HAP-1 (cell line): Measurements from ENCODE around the gene INCENP.

Experiments
- DNase-seq, 2 experiments: peaks; one replicate each; pipeline ENCODE4 v3.0.0-alpha.2; 2016 to 2020; ENCODE audit warnings: low spot score in 2 of 2
- H3K27me3 ChIP-seq: fragments of 250-450 bp; sonication (Bioruptor Pico); 2 replicates; pipeline ENCODE4 v1.5.1; 2020; ENCODE audit warnings: low read depth, mild to moderate bottlenecking, moderate library complexity
- H3K36me3 ChIP-seq: fragments of 250-450 bp; sonication (Bioruptor Pico); replicated peaks from 2 replicates; pipeline ENCODE4 v1.5.1; 2020; ENCODE audit warnings: mild to moderate bottlenecking
- H3K4me1 ChIP-seq: fragments of 250-450 bp; sonication (Bioruptor Pico); 2 replicates; pipeline ENCODE4 v1.5.1; 2020; ENCODE audit warnings: mild to moderate bottlenecking
- H3K4me3 ChIP-seq: fragments of 250-450 bp; sonication (Bioruptor Pico); 2 replicates; pipeline ENCODE4 v1.5.1; 2020; ENCODE audit warnings: mild to moderate bottlenecking, moderate library complexity
- H3K9me3 ChIP-seq: fragments of 250-450 bp; sonication (Bioruptor Pico); 2 replicates; pipeline ENCODE4 v1.5.1; 2020; ENCODE audit warnings: mild to moderate bottlenecking, moderate library complexity
- in situ Hi-C: fragments of 300-500 bp; cut with MboI; formaldehyde crosslinking; loops from 3 replicates; pipeline ENCODE4 v1.14.3; 2020; ENCODE audit warnings: low sequenced_read_pairs, inconsistent platforms, mixed read lengths

Gene INCENP

DNA sequence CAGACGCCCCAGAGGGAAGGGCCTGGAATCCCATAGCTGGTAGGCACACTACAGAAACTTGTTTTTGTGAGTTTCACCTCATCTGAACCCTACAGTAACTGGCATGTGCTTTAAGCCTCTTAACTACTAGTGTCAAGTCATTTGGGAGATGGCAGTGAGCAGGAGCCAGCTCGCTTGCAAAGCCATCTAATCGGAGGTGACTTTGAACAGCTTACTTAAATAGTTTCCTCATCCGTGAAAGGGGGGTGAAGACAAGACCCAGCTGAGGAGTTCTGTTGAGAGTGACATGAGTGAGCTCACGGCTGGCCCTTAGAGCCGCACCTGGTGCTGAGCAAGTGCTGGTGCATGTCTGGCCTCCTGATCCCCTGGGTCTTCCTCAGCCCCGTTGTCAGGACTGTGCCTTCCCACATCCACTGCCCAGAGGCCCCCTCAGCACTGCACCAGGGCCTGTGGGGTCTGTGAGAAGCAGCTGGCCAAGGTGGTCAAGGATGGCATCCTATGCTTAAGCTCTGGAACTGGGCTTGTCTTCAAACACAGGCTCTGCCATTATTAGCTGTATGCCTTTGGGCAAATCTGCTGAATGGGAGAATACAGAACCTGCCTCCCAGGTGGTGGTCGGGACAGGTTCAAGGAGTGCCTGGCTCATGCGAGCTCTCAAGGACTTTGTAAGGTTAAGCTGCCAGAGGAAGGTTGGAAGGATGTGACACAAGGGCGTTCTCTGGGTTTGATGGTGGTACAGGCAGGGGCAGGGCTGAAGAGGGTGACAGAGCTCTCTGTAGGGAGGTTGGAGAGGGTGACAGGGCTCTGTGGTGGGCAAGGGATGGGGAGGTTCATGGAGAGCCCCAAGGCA lies 27.3 kb downstream of the INCENP start:
- H3K4me3 ChIP-seq: no peak overlapping the region
- H3K27me3 ChIP-seq: no peaks in the 10 kb centered on the region
- no peaks in the 10 kb centered on the region for H3K9me3 ChIP-seq
- no peak for DNase-seq
- in situ Hi-C loops: no loop called here
- peaks cover 71% of the 10 kb centered on the region for H3K36me3 ChIP-seq
- H3K4me1 ChIP-seq: no peaks in the 10 kb centered on the region

DNA sequence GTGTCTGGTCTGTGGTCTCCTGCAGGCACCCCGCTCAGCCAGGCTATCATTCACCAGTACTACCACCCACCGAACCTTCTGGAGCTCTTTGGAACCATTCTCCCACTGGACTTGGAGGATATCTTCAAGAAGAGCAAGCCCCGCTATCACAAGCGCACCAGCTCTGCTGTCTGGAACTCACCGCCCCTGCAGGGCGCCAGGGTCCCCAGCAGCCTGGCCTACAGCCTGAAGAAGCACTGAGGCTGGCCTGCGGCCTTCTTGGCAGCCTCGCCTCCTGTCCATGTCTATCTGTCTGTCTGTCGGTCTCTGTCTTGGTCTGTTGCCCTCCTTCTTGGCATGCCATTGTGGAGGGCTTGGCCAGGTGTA lies 27.9 kb downstream of the INCENP start:
- in situ Hi-C loops: no loop called here
- no peaks in the 10 kb centered on the region for H3K4me1 ChIP-seq
- H3K27me3 ChIP-seq: no peaks in the 10 kb centered on the region
- no peak overlapping the region for H3K4me3 ChIP-seq
- no peaks in the 10 kb centered on the region for H3K9me3 ChIP-seq
- no peak for DNase-seq
- H3K36me3 ChIP-seq: peaks cover 65% of the 10 kb centered on the region

DNA sequence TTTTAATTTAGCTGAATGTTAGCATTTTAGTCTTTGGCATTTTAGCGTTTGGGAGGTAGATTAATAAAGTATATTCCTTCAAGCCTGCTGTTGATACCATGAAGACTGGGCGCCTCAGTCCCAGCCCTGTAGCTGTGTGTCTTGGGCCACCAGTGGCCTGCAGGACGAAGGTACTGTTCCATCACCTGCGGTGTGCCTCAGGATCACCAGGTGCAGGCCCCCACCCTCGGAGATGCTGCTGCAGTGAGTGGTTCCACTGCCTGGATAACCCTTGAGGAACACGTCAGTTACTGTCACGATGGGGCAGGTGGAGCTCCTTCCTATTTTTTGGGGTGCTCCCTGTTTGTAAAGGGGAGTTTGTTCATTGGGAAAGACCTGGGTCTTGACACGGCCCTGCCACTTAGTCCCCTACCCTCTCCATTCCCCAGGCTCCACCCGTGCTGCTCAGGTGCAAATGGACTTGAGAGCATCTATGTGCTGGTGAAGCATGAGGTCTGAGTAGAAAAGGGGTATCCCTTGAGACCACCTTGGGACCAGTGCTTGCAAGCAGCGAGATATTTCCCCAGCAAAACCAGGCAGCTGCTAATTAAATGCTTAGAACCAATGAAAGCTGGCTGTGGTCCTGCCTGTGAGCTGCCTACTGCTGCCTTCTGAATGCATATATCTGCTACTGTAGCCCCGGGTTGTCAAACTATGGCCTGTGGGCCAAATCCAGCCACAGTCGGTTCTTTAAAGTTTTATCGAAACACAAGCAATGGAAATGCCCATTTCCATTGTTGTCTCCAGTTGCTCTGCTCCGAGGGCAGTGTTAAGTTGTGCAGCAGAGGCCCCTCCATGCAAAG lies 28.7 kb downstream of the INCENP start:
- in situ Hi-C loops: no loop called here
- H3K36me3 ChIP-seq: peaks cover 57% of the 10 kb centered on the region
- H3K27me3 ChIP-seq: no peaks in the 10 kb centered on the region
- no peak for DNase-seq
- H3K4me1 ChIP-seq: no peaks in the 10 kb centered on the region
- no peaks in the 10 kb centered on the region for H3K9me3 ChIP-seq
- H3K4me3 ChIP-seq: no peak overlapping the region

DNA sequence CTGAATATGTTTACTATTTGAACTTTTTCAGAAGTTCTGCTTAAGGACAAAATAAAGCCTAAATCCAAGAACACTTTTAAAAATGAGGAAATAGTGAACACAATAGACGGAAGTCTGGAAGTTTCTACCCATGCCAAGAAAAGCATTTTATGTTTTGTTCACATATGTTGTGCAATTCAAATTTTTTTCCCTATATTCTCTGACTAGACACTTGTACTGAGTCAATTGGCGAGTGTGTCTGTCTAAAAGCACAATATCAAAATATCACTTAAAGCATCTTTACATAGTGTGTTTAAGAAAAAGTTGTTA lies 29.2 kb downstream of the INCENP start:
- no peak for DNase-seq
- in situ Hi-C loops: no loop called here
- H3K36me3 ChIP-seq: peaks cover 52% of the 10 kb centered on the region
- H3K27me3 ChIP-seq: no peaks in the 10 kb centered on the region
- H3K4me3 ChIP-seq: no peak overlapping the region
- no peaks in the 10 kb centered on the region for H3K4me1 ChIP-seq
- no peaks in the 10 kb centered on the region for H3K9me3 ChIP-seq

DNA sequence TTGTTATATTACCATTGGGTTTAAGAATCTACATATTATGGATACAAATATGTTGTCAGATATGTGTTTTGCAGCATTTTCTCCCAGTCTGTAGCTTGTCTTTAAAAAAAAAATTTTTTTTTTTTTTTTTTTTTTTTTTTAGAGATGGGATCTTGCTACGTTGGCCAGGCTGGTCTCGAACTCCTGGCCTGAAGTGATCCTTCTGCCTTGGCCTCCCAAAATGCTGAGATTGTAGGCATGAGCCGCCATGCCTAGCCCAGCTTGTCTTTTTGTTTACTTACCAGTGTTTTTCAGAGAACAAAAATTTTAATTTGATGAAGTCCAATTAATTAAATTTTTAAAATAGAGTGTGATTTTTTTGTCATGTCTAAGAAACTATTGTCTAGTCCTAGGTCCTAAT lies 29.8 kb downstream of the INCENP start:
- DNase-seq: no peak
- no peaks in the 10 kb centered on the region for H3K4me1 ChIP-seq
- no peak overlapping the region for H3K4me3 ChIP-seq
- in situ Hi-C loops: no loop called here
- H3K27me3 ChIP-seq: no peaks in the 10 kb centered on the region
- no peaks in the 10 kb centered on the region for H3K9me3 ChIP-seq
- peaks cover 46% of the 10 kb centered on the region for H3K36me3 ChIP-seq

DNA sequence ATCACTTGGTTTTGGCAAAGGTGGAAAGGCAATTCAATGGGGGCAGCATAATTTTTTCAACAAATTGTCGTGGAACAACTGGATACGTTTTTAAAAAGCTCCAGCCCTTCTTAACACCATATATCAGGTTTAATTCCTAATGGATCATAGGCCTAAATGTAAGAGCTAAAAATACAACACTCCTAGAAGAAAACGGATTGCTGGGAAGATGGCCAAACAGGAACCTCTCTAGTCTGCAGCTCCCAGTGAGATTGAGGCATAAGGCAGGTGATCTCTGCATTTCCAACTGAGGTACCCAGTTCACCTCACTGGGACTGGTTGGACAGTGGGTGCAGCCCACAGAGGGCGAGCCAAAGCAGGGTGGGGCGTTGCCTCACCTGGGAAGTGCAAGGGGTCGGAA lies 33.8 kb downstream of the INCENP start:
- Histone ChIP-seq H3K9me3 (no peaks in the 10 kb centered on the region), H3K36me3 (peaks cover 9% of the 10 kb centered on the region), H3K27me3 (peaks cover 9% of the 10 kb centered on the region), H3K4me3 (no peak overlapping the region), H3K4me1 (no peaks in the 10 kb centered on the region)
- no peak for DNase-seq
- in situ Hi-C loops: no loop called here

DNA sequence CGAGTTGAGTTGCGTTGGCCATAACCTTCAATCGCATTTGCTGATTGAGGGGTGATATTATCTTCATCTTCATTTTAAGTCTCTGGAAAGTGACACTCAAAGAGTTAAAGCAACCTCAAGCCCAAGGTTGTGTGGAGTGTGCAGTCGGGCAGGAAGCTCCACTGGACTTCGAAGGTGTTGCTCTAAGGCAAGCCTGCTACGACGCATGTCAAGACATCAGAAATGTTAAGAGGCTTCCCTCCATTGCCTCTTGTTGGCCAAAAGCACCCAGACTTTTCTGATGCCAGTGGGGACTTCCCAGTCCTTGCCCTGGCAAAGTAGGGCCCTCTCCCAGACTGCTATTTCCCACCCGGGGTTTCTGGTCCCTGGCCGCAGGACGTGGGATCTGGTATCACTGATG lies 42.6 kb downstream of the INCENP start:
- Histone ChIP-seq H3K4me3 (no peak overlapping the region), H3K36me3 (no peaks in the 10 kb centered on the region), H3K4me1 (peaks cover under 1% of the 10 kb centered on the region), H3K9me3 (no peaks in the 10 kb centered on the region), H3K27me3 (peaks cover 2% of the 10 kb centered on the region; the same call in 1 of the 2 replicates)
- DNase-seq: no peak
- in situ Hi-C loops: no loop called here

DNA sequence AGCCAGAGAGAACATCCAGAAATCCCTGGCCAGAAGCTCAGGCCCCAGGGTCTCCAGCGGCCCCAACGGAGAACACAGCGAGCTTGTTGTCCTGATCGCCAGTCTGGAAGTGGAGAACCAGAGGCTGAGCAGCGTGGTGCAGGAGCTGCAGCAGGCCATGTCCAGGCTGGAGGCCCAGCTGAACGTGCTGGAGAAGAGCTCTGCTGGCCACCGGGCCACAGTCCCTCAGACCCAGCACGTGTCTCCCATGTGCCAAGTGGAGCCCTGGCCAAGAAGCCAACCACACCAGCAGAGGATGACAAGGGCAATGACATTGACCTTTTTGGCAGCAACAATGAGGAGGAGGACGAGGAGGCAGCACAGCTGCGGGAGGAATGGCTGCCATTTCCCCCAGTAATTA lies 45.6 kb downstream of the INCENP start:
- peaks cover 18% of the 10 kb centered on the region for H3K4me1 ChIP-seq
- H3K36me3 ChIP-seq: no peaks in the 10 kb centered on the region
- H3K27me3 ChIP-seq: no peaks in the 10 kb centered on the region
- in situ Hi-C loops: no loop called here
- no peaks in the 10 kb centered on the region for H3K9me3 ChIP-seq
- no peak for DNase-seq
- no peak overlapping the region for H3K4me3 ChIP-seq

DNA sequence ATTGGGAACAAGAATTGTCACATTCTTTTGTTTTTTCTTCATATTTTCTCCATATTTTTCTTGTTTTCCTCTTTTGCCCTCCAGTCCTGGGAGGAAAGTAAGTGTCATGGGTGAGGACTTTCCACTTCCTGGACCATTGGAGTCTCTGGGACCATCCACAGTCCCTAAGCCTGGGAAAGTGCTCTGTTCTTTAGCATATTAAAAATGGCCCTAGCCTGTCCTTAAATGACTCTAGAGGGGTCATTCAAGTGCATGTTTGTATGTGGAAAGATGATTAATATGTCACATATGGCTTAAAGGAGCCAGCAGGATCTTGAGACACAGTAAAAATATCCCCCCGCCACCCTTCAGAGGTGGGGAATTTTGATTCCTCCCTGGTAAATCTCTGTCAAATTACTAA lies 46.1 kb downstream of the INCENP start:
- Histone ChIP-seq H3K4me1 (peaks cover 18% of the 10 kb centered on the region), H3K4me3 (no peak overlapping the region), H3K9me3 (no peaks in the 10 kb centered on the region), H3K36me3 (no peaks in the 10 kb centered on the region), H3K27me3 (no peaks in the 10 kb centered on the region)
- DNase-seq: no peak
- in situ Hi-C loops: loop anchor here (10.0 kb wide), 1 partner anchor 145 kb away; no protein-coding TSS in a partner anchor

DNA sequence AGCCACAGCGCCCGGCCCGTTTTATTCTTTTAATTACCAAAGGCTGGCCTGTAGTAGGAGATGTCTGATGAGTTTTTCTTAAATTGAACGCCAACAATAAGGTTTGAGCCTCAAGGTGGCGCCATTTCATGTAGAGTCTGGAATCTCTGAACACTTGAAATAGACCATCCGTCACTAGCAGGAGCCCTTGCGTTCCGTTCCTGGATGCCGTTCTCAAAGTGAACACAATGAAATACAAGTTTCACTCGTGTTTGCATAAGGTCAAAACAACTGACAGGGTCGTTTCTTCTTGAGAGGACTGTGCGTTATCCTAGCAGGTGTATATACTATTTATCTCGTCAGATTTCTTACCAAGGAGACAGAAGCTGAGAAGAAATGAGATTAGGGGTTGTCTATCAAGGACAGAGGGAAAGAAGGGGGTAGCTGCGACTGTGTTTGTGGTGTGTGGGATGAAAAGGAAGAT lies 47.5 kb downstream of the INCENP start:
- DNase-seq: peak; percentile 93 to 94
- in situ Hi-C loops: loop anchor here (10.0 kb wide), 1 partner anchor 144 kb away; no protein-coding TSS in a partner anchor
- H3K4me3 ChIP-seq: no peak overlapping the region
- no peaks in the 10 kb centered on the region for H3K36me3 ChIP-seq
- H3K4me1 ChIP-seq: peaks cover 18% of the 10 kb centered on the region
- no peaks in the 10 kb centered on the region for H3K27me3 ChIP-seq
- no peaks in the 10 kb centered on the region for H3K9me3 ChIP-seq

DNA sequence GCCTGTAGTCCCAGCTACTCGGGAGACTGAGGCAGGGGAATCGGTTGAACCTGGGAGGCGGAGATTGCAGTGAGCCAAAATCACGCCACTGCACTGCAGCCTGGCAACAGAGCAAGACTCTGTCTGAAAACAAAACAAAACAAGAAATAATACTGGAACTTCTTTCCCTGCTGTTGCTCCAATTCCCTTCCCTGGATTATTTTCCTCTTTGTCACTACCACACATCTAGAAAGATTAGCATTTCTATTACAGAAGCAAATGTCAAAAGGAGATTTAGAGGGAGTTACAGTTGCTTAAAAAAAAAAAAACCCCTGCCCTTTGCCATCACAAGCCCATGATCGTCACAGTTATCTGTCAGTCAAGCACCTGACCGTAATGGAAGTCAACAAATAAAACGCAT lies 48.5 kb downstream of the INCENP start:
- Histone ChIP-seq H3K9me3 (no peaks in the 10 kb centered on the region), H3K27me3 (no peaks in the 10 kb centered on the region), H3K36me3 (no peaks in the 10 kb centered on the region), H3K4me1 (peaks cover 18% of the 10 kb centered on the region), H3K4me3 (no peak overlapping the region)
- in situ Hi-C loops: loop anchor here (10.0 kb wide), 1 partner anchor 143 kb away; no protein-coding TSS in a partner anchor
- DNase-seq: peak; percentile 35 to 66

DNA sequence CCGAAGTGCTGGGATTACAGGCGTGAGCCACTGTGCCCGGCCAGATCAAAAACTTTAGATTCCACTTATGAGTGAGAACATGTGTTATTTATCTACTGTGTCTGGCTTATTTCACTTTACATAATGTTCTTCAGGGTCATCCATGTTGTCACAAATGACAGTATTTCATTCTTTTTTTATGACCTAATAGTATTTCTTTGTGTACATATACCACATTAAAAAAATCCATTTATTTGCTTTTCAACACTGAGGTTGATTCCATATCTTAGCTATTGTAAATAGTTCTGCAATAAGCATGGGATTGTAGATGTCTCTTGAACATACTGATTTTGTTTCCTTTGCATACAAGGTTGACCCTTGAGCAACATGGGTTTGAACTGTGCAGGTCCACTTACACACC lies 53.0 kb downstream of the INCENP start:
- Histone ChIP-seq H3K4me3 (no peak overlapping the region), H3K36me3 (no peaks in the 10 kb centered on the region), H3K9me3 (no peaks in the 10 kb centered on the region), H3K4me1 (peaks cover 13% of the 10 kb centered on the region), H3K27me3 (peaks cover 7% of the 10 kb centered on the region; the same call in 1 of the 2 replicates)
- DNase-seq: no peak
- in situ Hi-C loops: loop anchor here (10.0 kb wide), 1 partner anchor 138 kb away; no protein-coding TSS in a partner anchor

DNA sequence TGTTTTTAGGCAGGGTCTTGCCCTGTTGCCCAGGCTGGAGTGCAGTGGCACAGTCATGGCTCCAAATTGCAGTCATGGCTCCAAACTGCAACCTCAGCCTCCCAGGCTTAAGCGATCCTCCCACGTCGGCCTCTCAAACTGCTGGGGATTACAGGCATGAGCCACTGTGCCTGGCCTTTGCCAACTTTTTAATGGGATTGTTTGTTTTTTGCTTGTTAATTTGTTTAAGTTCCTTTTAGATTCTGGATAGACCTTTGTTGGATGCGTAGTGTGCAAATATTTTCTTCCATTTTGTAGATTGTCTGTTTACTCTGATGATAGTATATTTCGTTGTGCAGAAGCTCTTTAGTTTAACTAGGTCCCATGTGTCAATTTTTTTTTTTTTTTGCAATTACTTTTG lies 56.2 kb downstream of the INCENP start:
- Histone ChIP-seq H3K9me3 (no peaks in the 10 kb centered on the region), H3K36me3 (no peaks in the 10 kb centered on the region), H3K4me3 (no peak overlapping the region), H3K27me3 (peaks cover 7% of the 10 kb centered on the region; the same call in 1 of the 2 replicates), H3K4me1 (no peaks in the 10 kb centered on the region)
- in situ Hi-C loops: loop anchor here (10.0 kb wide), 1 partner anchor 135 kb away; no protein-coding TSS in a partner anchor
- DNase-seq: no peak

DNA sequence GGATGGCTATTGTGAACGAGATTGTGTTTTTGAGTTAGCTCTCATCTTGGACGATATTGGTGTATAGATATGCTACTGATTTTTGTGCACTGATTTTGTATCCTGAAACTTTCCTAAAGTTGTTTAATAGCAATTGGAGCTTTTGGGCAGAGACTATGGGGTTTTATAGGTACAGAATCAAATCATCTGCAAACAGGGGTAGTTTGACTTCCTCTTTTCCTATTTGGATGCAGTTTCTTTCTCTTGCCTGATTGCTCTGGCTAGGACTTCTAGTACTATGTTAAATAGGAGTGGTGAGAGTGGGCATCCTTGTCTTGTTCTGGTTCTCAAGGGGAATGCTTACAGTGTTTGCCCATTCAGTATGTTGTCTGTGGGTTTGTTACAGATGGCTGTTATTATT lies 57.3 kb downstream of the INCENP start:
- no peaks in the 10 kb centered on the region for H3K36me3 ChIP-seq
- in situ Hi-C loops: no loop called here
- no peaks in the 10 kb centered on the region for H3K4me1 ChIP-seq

More for the DNA sequence above, 57.3 kb downstream of the INCENP start:
- no peak for DNase-seq
- H3K27me3 ChIP-seq: peaks cover 7% of the 10 kb centered on the region; the same call in 1 of the 2 replicates
- no peaks in the 10 kb centered on the region for H3K9me3 ChIP-seq
- no peak overlapping the region for H3K4me3 ChIP-seq
